Measurements from ENCODE around the gene MBD5.
A peak's percentile ranks its signal among the peaks of the same experiment; 100 is the strongest.

MBD5 gene

GRCh38 chr2:148221926-148222325 is 201.0 kb downstream of the MBD5 start:
- no peak for DNase-seq (ENCODE audit: low spot score)

GRCh38 chr2:148231858-148232257 is 211.0 kb downstream of the MBD5 start:
- no peak for DNase-seq (ENCODE audit: low spot score)

GRCh38 chr2:148234143-148234542 is 213.3 kb downstream of the MBD5 start:
- DNase-seq (ENCODE audit: low spot score): no peak

GRCh38 chr2:148237911-148238310 is 217.0 kb downstream of the MBD5 start:
- DNase-seq (ENCODE audit: low spot score): no peak

- peak; percentile 27 for DNase-seq (ENCODE audit: low spot score)
These were observed 217.7 kb downstream of the MBD5 start for GRCh38 chr2:148238561-148238960.

GRCh38 chr2:148240838-148241237 is 219.9 kb downstream of the MBD5 start:
- DNase-seq (ENCODE audit: low spot score): no peak

- no peak for DNase-seq (ENCODE audit: low spot score)
These were observed 223.9 kb downstream of the MBD5 start for GRCh38 chr2:148244593-148245292.

GRCh38 chr2:148251993-148252392 is 231.1 kb downstream of the MBD5 start:
- DNase-seq (ENCODE audit: low spot score): no peak

GRCh38 chr2:148252646-148253045 is 231.8 kb downstream of the MBD5 start:
- DNase-seq (ENCODE audit: low spot score): no peak

GRCh38 chr2:148253685-148254084 is 232.8 kb downstream of the MBD5 start:
- no peak for DNase-seq (ENCODE audit: low spot score)

GRCh38 chr2:148255929-148256328 is 235.0 kb downstream of the MBD5 start:
- no peak for DNase-seq (ENCODE audit: low spot score)

GRCh38 chr2:148257276-148257675 is 236.4 kb downstream of the MBD5 start:
- no peak for DNase-seq (ENCODE audit: low spot score)

- no peak for DNase-seq (ENCODE audit: low spot score)
These were observed 237.2 kb downstream of the MBD5 start for GRCh38 chr2:148258124-148258523.

GRCh38 chr2:148259674-148260073 is 238.8 kb downstream of the MBD5 start:
- DNase-seq (ENCODE audit: low spot score): no peak

GRCh38 chr2:148263890-148264289 is 243.0 kb downstream of the MBD5 start:
- no peak for DNase-seq (ENCODE audit: low spot score)

GRCh38 chr2:148273158-148273691 is 252.3 kb downstream of the MBD5 start:
- no peak for DNase-seq (ENCODE audit: low spot score)

GRCh38 chr2:148279216-148279615 is 258.3 kb downstream of the MBD5 start:
- no peak for DNase-seq (ENCODE audit: low spot score)

GRCh38 chr2:148282201-148282600 is 261.3 kb downstream of the MBD5 start:
- no peak for DNase-seq (ENCODE audit: low spot score)

- DNase-seq (ENCODE audit: low spot score): no peak
These were observed 271.5 kb downstream of the MBD5 start for GRCh38 chr2:148292431-148292830.

GRCh38 chr2:148298196-148298595 is 277.3 kb downstream of the MBD5 start:
- no peak for DNase-seq (ENCODE audit: low spot score)

GRCh38 chr2:148299616-148300015 is 278.7 kb downstream of the MBD5 start:
- no peak for DNase-seq (ENCODE audit: low spot score)

- DNase-seq (ENCODE audit: low spot score): no peak
These were observed 279.7 kb downstream of the MBD5 start for GRCh38 chr2:148300544-148300943.

GRCh38 chr2:148301362-148301761 is 280.5 kb downstream of the MBD5 start:
- DNase-seq (ENCODE audit: low spot score): no peak

GRCh38 chr2:148302526-148302925 is 281.6 kb downstream of the MBD5 start:
- no peak for DNase-seq (ENCODE audit: low spot score)
